Stimulated activated CD4-positive, alpha-beta T cell treated with anti-CD3 and anti-CD28 coated beads, TNF-alpha, amount 100 ng/mL, for 48 hours (primary cell): Measurements from ENCODE around the gene SLC24A3.
"Not testable (repeated sequence)": the region's sequence is repeated elsewhere in the genome, so short reads cannot be mapped to it uniquely, and the experiment has no call there.

ENCODE experiments used
- DNase-seq, 3 donors: peaks; one replicate each; pipeline ENCODE4 v3.0.0-alpha.2; 2020; ENCODE audit warnings: low read depth in 3 of 3

The SLC24A3 gene

DNA sequence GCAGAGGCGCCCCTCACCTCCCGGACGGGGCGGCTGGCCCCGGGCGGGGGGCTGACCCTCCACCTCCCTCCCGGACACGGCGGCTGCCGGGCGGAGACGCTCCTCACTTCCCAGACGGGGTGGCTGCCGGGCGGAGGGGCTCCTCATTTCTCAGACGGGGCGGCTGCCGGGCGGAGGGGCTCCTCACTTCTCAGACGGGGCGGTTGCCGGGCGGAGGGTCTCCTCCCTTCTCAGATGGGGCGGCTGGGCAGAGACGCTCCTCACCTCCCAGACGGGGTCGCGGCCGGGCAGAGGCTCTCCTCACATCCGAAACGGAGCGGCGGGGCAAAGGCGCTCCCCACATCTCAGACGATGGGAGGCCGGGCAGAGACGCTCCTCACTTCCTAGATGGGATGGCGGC, 466.1 kb downstream of the SLC24A3 start:
- DNase-seq: not testable (repeated sequence)

DNA sequence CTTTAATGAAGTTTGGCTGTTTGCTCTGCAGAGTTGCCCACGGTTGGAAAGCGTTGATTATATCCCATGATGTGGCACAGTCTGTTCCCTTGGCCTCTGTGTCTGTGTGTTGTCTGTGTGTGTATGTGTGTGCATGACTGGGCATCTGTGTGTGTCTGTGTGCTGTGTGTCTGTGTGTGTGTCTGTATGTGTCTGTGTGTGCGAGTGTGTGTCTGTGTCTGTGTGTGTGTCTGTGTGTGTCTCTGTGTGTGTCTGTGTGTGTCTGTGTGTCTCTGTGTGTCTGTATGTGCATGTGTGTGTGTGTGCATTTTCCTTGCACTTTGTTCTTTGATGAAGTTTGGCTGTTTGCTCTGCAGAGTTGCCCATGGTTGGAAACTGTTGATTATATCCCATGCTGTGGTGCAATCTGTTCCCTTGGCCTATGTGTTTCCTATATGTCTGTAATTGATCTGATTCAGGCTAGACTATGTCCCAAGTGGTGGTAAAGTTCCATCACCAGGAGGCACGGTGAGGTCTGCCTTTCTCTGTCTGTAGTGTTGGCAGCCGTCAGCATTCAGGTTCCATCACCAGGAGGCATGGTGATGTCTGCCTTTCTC, 467.6 kb downstream of the SLC24A3 start:
- no peak for DNase-seq

DNA sequence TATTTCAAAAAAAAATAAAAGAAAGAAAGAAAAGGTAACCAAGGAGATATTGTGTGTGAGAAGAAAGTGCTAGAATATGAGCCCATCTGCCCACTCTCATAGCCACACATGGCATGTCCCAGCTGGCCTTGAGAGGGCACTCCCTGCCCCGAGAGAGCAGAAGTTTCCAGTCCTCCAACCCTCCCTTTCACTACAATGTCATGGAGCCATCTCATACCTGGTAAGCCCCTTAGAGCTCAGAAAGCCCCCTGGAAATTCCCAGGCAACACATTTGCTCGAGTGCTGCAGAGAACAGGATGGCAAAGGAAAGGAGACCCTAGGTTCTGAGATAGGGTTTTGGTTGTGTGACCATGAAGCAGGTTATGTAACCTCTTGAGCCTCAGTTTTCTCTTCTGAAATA, 469.8 kb downstream of the SLC24A3 start:
- DNase-seq: no peak

DNA sequence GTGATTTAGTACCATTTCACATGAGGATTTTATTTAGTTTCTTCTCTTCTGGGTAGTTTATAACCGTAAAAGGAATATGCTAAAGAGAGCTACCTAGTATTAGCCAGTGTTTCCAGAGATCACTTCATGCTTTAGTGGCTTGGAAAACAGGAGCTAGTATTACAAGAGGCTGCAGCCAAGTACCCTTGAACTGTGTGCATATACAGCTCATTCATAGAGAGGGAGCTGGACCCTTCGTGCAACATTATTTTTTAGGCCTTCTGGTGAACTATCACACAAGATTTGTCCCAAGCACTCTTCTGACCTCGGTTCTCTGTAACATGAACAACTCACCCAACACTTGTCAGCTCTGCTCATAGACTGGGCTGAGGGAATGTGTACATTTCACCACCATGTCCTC, 470.7 kb downstream of the SLC24A3 start:
- no peak for DNase-seq

DNA sequence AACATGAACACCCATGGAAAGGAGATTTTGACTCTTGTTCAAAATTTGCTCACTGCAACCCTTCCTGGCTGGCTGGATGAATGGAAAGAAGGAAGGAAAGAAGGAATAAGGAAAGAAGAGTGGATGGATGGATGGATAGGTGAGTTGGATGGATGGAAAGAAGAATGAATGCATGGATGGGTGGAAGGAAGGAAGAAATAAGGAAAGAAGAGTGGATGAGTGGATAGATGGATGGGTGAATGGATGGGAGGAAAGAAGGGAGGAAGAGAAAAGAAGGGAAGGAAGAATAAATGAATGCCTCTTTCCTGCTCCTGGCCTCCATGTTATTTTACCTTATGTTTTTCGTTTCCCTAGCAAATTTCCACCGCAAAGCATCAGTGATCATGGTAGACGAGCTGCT, 471.4 kb downstream of the SLC24A3 start:
- no peak for DNase-seq

DNA sequence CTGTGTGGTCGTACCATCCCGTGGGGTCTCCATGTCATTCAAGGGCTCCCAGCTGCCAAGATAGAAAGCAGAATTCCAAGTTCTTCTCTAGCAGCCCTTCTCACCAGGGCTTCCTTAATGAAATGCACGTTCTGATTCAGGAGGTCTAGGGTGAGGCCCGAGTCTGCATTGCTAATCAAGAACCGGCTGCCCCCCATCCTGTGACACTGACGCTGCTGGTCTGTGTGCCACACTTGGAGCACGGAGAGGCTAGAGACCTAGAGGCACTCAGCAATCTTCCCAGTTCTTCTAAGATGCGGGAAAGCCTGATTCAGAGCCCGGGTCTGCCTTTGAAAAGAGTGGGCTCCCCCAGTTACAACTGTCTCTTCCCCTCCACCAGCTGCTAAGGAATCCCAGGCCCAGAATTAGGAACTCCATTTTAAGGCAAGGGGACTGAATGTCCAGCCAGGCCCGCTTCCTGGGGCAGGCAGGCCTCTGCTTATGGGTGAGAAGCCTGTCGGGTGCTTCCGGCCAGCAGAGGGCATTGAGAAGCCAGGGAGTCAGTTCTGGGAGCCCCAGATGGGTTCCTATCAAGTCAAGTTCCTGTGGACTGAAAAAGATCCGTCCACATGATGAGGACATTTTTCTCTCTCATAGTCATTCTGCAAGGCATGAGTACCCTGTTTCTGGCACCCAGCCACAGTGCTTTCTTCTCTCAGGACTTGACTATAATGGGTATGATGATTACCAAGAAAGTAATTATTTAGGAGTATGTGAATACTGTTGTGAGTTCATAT, 475.8 kb downstream of the SLC24A3 start:
- no peak for DNase-seq

DNA sequence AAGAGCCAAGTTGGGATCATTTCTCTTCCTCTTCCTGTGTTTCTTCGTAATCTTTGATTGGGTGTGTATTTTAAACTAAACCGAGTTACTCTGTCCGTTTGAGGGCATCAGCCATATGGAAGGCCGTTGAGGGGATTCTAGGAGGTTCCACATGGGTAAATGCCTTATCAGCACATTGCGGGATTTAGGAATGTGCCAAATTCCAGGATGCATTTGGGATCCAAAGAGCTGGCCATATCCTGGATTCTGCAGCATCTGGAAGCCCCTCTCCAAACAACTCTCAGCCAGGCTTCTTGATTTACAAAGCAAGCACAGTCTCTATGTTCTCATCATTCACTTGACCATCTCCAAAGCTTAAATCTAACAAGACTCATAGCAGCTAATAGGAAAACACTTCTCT, 478.0 kb downstream of the SLC24A3 start:
- DNase-seq: no peak

DNA sequence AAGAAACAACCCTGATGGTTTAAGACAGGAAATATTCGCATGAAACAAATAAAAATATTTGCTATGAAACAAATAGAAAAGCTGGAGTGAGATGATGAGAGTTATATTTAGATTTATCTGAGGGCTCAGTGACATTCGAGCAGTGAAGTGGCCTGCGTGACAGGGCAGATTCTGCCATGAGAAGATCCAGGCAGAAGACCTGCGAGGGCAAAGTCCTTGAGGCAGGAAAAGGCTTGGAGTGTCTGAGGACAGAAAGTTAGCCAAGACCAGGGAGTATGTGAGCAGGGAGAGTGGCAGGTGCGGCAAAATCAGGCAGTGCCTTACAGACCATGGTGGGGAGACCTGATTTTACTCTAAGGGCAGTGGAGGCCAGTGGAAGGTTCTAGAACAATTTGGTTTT, 478.7 kb downstream of the SLC24A3 start:
- no peak for DNase-seq

DNA sequence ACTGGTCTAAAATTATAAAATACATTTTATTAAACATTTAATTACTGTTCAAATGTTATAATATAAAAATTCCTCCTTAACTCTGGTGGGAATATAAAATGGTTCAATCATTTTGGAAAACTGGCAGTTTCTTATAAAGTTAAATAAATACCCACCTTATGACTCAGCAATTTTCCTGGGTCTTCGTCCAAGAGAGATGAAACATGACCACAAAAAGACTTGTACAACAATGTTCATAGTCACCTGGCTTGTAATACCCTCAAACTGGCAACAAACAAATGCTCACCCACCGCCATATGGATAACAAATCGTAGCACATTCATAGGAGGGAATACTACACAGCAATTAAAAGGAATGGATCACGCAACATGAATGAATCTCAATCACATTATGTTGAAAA, 479.7 kb downstream of the SLC24A3 start:
- DNase-seq: no peak

DNA sequence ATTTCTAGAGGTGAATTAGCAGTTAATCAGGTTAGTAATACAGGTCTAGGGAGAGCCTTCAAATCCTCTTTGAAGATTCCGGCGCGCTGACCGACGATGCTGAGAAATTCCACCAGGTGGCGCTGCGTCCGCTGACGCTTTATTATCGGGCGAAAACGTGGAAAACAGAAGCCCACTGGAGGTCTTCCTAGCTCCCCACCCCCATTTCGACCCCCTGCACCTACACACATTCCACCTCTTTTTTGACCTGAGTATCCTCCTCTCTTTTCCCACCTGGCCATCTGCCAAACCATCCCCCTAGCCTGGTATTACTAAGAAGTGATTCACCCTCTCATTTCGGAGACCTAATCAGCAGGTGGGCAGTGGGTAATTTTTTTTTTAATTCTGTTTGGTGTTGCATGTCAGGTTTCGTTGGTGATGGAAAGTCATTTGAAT, 480.3 kb downstream of the SLC24A3 start:
- peak in 2 of 3 donors; percentile 11 to 12 for DNase-seq

DNA sequence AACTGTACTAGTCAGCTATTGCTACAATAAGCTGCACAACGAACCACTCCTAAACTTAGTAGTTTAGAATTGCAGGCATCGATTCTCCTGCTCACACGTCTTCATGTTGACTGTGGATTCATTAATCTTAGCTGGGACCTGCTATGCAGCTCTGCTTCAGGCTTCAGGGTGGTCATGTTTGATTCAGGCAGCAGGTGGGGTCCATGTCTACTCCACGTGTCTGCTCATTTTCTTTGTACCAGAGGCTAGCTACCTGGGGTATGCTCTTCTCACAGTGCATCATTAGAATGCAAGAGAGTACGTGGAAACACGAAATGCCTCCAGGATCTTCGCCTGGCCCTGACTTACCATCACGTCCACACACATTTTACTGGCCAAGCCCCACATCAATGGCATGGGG, 481.1 kb downstream of the SLC24A3 start:
- no peak for DNase-seq

DNA sequence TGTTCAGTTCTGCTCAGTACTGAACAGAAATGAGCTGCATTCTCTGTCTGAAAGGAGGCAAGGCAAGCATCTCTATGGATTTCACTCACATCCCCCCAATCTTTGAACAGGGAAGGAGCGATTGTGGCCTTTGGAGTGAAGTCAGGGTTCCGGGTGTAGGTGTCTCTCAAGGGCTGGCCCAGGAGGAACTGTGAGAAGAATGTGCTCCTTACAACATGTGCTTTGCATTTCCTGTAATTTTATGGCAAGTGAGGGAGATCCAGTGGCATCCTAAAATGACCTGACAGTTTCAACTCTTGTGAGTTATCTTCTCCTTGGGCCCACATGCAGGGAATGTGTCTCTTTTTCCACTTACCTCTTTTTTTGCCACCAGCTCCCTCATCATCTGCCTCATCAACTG, 482.6 kb downstream of the SLC24A3 start:
- no peak for DNase-seq

DNA sequence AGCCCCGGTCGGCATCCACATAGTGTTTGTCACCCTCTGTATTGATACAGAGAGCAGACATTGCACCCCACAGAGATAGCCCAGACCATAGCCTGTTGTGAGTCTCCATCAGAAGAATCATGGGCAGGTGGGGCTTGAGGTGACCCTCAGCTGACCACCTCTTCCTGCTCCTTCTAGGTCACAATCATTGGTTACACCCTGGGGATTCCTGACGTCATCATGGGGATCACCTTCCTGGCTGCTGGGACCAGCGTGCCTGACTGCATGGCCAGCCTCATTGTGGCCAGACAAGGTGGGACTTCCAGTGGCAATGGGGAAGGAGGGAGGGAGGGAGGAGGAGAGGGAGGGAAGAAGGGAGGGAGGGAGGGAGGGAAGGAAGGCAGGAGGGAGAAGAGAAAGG, 484.2 kb downstream of the SLC24A3 start:
- no peak for DNase-seq

DNA sequence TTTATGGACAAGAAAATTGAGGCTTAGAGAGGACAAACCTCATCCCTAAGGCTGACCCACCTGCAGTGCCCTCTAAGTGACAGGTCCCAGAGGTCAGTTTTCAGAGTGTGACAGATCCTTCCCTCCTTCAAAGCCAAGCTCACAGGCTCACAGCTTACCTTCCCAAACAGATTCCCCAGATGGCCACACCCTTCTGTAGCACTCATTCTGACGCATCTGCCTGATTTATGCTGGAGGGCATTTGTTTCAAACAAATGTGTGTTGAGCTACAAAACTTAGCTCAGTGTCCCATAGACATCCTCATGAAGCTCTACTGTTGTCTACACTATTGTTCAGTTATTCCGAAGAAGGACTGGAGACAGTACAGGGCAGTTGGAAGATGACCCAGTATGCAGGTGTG, 485.0 kb downstream of the SLC24A3 start:
- no peak for DNase-seq

DNA sequence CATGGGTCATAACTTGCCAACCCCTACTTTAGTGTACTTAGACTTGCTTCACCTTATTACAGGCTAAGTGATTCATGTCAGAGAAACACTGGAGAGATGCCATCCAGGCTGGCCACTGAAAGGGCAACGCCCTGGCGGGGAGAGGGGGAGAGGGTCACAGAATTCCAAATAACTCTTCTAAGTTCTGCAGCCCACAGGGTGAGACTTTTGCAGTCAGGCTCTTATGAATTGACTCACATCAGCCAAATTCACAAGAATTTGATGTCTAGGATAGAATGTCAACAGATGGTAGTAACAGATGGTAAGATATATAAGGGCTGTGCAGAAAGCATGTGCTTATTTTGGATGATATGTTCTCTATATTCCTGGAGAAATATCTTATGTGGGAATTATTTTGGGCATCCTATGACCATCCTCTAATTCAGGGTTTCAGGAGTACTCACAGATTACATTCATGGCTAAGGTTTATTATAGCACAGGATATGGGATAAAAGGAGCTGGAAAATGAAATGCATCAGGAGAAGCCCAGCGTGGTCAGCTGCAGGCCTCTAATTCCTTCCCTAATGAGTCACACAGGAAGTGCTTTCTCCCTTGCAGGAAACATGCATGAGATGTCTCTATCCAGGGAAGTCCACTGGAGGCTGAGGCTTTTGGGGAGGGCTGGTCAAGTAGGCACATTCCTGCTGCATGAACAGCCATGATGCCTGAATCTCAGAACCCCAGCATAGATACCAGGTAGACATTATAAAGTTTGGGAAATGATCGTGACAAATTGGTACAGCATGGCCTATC, 486.9 kb downstream of the SLC24A3 start:
- no peak for DNase-seq

DNA sequence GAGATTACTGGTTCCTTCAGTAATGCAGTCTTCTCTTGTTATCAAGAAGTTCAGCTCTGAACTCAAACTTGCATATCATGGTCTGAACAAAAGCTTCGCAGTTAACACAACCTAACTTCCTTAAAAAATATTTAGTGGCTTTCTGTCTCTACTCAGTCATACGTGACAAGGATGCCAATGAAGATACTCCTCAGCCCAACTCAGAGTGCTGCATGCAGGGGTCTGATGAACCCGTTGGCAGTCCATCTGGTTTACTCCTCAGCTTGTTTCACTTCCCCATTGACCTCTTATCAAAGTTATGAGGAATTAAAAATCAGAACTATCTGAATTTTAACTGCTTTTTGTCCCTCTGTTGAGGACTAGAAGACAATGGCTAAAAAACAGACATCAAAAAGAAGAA, 489.0 kb downstream of the SLC24A3 start:
- DNase-seq: no peak

DNA sequence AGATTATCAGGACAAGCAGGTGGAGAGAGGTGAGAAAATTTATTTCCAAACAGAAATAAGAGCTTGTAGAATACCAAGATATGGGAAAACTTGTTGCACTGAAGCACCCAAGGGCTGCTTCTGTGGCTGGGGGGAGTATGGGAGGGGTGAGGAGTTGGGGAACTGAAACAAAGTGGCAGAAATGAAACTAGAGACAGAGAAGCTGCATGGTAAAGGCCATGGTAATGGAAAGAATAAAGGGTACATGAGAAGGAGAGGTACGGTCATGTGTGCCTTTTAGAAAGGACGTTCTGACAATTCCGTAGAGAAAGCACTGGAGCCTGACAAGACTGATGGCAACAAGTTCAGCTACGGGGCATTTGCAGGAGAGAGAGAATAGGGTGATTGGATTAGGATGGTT, 494.0 kb downstream of the SLC24A3 start:
- no peak for DNase-seq

DNA sequence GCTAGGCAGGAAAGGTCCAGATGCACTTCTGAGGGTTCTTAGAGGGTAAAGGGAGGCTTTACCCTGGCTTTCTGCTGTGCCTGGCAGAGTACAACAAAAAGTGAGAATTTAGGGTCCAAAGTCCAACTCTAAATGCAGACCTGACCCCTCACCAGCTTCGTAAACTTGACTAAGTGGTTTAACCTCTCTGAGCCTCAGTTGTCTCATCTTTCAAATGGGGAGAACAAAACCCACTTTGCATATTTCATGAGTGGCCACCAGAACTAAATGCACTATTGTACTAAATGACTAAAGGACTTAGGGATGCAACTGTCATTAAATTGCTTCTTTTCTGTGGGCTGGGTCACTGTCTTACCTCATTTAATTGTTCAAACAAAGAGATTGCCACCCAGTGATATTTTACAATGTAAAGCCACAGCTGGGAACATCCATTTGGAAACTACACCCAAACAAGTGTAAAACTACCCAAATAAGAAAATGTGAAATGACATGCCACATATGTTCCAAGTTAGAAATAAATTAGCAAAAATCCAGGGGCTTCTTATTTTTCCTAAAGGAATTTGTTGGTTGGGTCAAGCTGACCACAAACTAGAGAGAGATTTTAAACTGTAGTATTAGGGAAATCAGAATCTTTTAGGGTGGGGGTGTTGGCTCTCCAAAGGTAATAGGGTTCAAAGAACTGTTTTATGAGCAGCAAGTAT, 497.3 kb downstream of the SLC24A3 start:
- no peak for DNase-seq

DNA sequence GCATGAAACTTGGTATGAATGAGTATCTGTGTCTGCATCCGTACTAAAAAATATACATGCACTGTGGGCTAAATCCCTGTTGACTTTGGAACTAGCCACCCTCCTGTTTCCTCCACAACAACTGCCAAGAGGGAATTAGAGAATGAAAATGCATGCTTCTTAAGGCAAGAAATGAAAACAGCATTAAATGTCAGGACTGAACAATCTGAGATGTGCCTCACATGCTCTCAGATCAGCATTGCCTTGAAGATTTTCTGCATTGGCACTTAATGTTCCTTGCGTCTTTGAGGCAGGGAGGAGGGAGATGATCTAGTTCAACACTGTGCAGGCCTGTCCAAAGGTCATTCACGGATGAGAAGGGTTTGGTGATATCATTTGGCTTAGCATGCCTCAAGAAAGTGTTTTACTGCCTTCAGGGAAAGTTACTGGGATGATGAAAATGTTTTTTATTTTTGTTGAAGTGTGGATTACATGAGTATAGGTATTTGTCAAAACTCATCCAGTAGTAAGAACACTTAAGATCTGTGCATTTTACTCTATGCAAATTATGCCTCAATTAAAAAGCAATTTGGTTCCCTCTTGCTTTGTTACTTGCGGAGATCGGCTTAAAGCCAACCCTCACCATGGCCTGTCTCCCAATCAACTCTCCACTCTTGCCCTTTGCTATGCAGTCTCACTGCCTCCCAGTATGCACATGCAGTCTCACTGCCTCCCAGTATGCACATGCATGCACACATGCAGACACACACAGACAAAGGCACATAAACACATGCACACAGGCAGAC, 498.1 kb downstream of the SLC24A3 start:
- DNase-seq: no peak

DNA sequence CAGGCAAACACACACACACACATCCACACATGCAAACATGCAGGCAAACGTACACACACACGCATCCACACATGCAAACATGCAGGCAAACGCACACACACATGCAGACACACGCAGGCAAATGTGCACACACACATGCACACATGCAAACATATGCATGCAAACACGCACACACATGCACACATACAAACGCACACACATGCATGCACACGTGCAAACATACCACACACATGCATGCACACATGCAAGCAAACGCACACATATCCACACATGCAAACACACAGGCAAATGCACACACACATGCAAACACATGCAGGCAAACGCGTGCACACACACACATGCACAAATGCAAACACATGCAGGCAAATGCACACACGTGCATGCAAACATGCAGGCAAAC, 498.7 kb downstream of the SLC24A3 start:
- DNase-seq: no peak

DNA sequence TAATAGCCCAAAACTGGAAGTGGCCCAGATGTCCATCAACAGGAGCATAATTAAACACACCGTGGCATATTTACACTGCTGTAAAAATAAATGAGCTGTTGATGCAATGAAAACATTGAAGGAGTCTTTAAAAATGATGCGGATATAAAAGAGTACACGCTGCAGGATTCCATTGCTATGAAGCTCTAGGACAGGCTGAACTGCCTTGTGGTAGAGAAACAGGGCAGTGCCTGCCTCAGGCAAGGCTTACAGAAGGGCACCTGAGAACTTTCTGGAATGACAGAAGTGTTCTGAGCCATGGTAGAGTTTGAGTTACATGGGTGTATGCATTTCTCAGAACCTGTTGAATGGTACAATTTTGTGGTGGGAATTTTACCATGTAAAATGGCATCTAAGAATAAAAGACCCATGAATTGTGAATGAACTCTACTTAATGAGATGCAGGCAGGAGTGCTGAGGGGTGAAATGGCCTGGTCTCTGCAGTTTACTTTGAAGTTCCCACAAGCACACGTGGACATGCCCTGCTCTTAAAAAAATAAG, 500.3 kb downstream of the SLC24A3 start:
- no peak for DNase-seq
